HEK293 (cell line): ENCODE measurements around the gene SPTBN2.

Source experiments
- CTCF ChIP-seq: fragments of 450-650 bp; formaldehyde crosslinking; IDR thresholded peaks from 2 replicates; pipeline ENCODE4 v1.5.1; 2016; ENCODE audit warnings: missing biosample characterization, missing genetic modification characterization
- HOXC10 ChIP-seq: sonication (generic); formaldehyde crosslinking; IDR thresholded peaks from 2 replicates; pipeline ENCODE4 v1.8.1; 2023; ENCODE audit warnings: mild to moderate bottlenecking, missing genetic modification reagents
- KLF8 ChIP-seq: fragments of 450-650 bp; formaldehyde crosslinking; IDR thresholded peaks from 2 replicates; pipeline ENCODE4 v1.5.1; 2016; ENCODE audit warnings: missing biosample characterization, missing genetic modification characterization
- OVOL3 ChIP-seq: fragments of 450-650 bp; formaldehyde crosslinking; IDR thresholded peaks from 2 replicates; pipeline ENCODE4 v1.5.1; 2016; ENCODE audit warnings: missing biosample characterization, missing genetic modification characterization
- PRDM10 ChIP-seq: fragments of 450-650 bp; formaldehyde crosslinking; IDR thresholded peaks from 2 replicates; pipeline ENCODE4 v1.5.1; 2016; ENCODE audit warnings: missing biosample characterization, missing genetic modification characterization
- PRDM2 ChIP-seq: fragments of 450-650 bp; formaldehyde crosslinking; IDR thresholded peaks from 2 replicates; pipeline ENCODE4 v1.5.1; 2016; ENCODE audit warnings: missing biosample characterization, missing genetic modification characterization, borderline replicate concordance
- SCRT1 ChIP-seq: fragments of 450-650 bp; formaldehyde crosslinking; IDR thresholded peaks from 2 replicates; pipeline ENCODE4 v1.5.1; 2016; ENCODE audit warnings: missing biosample characterization, missing genetic modification characterization, borderline replicate concordance
- SP7 ChIP-seq: fragments of 450-650 bp; formaldehyde crosslinking; IDR thresholded peaks from 2 replicates; pipeline ENCODE4 v1.5.1; 2016; ENCODE audit warnings: missing biosample characterization, missing genetic modification characterization
- YY2 ChIP-seq: fragments of 450-650 bp; formaldehyde crosslinking; IDR thresholded peaks from 2 replicates; pipeline ENCODE4 v1.5.1; 2016; ENCODE audit warnings: missing biosample characterization, missing genetic modification characterization
- ZBTB10 ChIP-seq: fragments of 450-650 bp; formaldehyde crosslinking; IDR thresholded peaks from 2 replicates; pipeline ENCODE4 v1.5.1; 2016; ENCODE audit warnings: missing biosample characterization, missing genetic modification characterization
- ZBTB26 ChIP-seq: fragments of 450-650 bp; formaldehyde crosslinking; optimal IDR thresholded peaks from 2 replicates; pipeline ENCODE3; 2016; ENCODE audit warnings: missing biosample characterization, mild to moderate bottlenecking, missing genetic modification characterization
- ZNF148 ChIP-seq: fragments of 450-650 bp; formaldehyde crosslinking; IDR thresholded peaks from 2 replicates; pipeline ENCODE4 v1.5.0; 2017; ENCODE audit warnings: missing biosample characterization, missing genetic modification characterization, borderline replicate concordance
- ZNF16 ChIP-seq: fragments of 450-650 bp; formaldehyde crosslinking; IDR thresholded peaks from 2 replicates; pipeline ENCODE4 v1.5.1; 2016; ENCODE audit warnings: low read depth, missing biosample characterization, missing genetic modification characterization
- ZNF2 ChIP-seq: fragments of 450-650 bp; formaldehyde crosslinking; IDR thresholded peaks from 2 replicates; pipeline ENCODE4 v1.5.1; 2016; ENCODE audit warnings: missing biosample characterization, missing genetic modification characterization
- ZNF26 ChIP-seq: fragments of 450-650 bp; formaldehyde crosslinking; IDR thresholded peaks from 2 replicates; pipeline ENCODE4 v1.5.1; 2016; ENCODE audit warnings: missing biosample characterization, missing genetic modification characterization
- ZNF473 ChIP-seq: fragments of 450-650 bp; formaldehyde crosslinking; IDR thresholded peaks from 2 replicates; pipeline ENCODE4 v1.5.1; 2017; ENCODE audit warnings: missing biosample characterization, missing genetic modification characterization
- ZNF514 ChIP-seq: fragments of 450-650 bp; formaldehyde crosslinking; IDR thresholded peaks from 2 replicates; pipeline ENCODE4 v1.5.1; 2016; ENCODE audit warnings: missing biosample characterization, missing genetic modification characterization
- ZNF621 ChIP-seq: fragments of 450-650 bp; formaldehyde crosslinking; IDR thresholded peaks from 2 replicates; pipeline ENCODE4 v1.5.1; 2017; ENCODE audit warnings: missing biosample characterization, missing genetic modification characterization
- ZNF624 ChIP-seq: fragments of 450-650 bp; formaldehyde crosslinking; IDR thresholded peaks from 2 replicates; pipeline ENCODE4 v1.5.1; 2017; ENCODE audit warnings: missing biosample characterization, missing genetic modification characterization
- ZNF792 ChIP-seq: fragments of 450-650 bp; formaldehyde crosslinking; IDR thresholded peaks from 2 replicates; pipeline ENCODE4 v1.5.1; 2016; ENCODE audit warnings: missing biosample characterization, missing genetic modification characterization

SPTBN2 gene

GRCh38 chr11:66676931-66677598 lies 52.0 kb downstream of the SPTBN2 start (continued):
- TF ChIP-seq PRDM2, result no peak
- TF ChIP-seq OVOL3, result no peak
- no peak for TF ChIP-seq ZBTB10 (tag by site-specific recombination)
- no peak for TF ChIP-seq ZNF473
- TF ChIP-seq ZNF16 (tag by site-specific recombination), result no peak
- no peak for TF ChIP-seq SCRT1 (tag by site-specific recombination)
- no peak for TF ChIP-seq KLF8
- 0 out of 2 replicates have a peak, but pooled peaks have one; percentile 5 for TF ChIP-seq PRDM10 (tag by site-specific recombination)
- TF ChIP-seq ZNF26, result no peak
- no peak for TF ChIP-seq CTCF (tag by site-specific recombination)
- TF ChIP-seq YY2 (tag by site-specific recombination), result no peak
- TF ChIP-seq SP7 (tag by site-specific recombination), result no peak
- TF ChIP-seq ZNF514 (tag by site-specific recombination), result no peak
- TF ChIP-seq ZNF2 (tag by site-specific recombination), result no peak
- no peak for TF ChIP-seq ZNF148 (tag by site-specific recombination)
- TF ChIP-seq ZBTB26, result no peak
- TF ChIP-seq ZNF624 (tag by site-specific recombination), result no peak
- no peak for TF ChIP-seq HOXC10
- TF ChIP-seq ZNF621, result no peak
- TF ChIP-seq ZNF792 (tag by site-specific recombination), result no peak
